Endothelial cell of umbilical vein (primary cell): ENCODE data around the gene HSD17B8. TPM values are rescaled to one million over a fixed set of nuclear protein-coding genes. Genes with fewer than 3 reads are reported as not detected.

Source experiments
- BruUV-seq: library from RNA; stranded (reverse); fragments of 400-500 nt; replicated peaks from 2 replicates; lab custom pipeline; 2021; lab: Mats Ljungman, UMichigan
- CTCF ChIA-PET: fragments of 300-600, 350-600 bp; sonication (Branson Sonifier 250); formaldehyde crosslinking; loops from one replicate; lab custom pipeline; 2021; ENCODE audit warnings: antibody characterized with exemption, inconsistent platforms; lab: Charles Lee
- POLR2A ChIA-PET: fragments of 300-600, 350-600 bp; sonication (Branson Sonifier 250); formaldehyde crosslinking; loops from one replicate; lab custom pipeline; 2021; ENCODE audit warnings: antibody characterized with exemption, inconsistent platforms; lab: Charles Lee
- DNase-seq: peaks from one replicate; pipeline ENCODE4 v3.0.0-alpha.2; 2011; ENCODE audit warnings: low read depth, low spot score
- FAIRE-seq: peaks from 2 replicates; lab custom pipeline; 2011; peaks lifted over from hg19 to GRCh38; lab: Jason Lieb, UNC
- H2AFZ ChIP-seq: 2 replicates; pipeline ENCODE4 v1.6.0; 2012; ENCODE audit warnings: low read depth, low read length, control low read depth, inconsistent platforms
- H3K27ac ChIP-seq: 2 replicates; pipeline ENCODE4 v1.5.1; 2011; ENCODE audit warnings: low read depth, mild to moderate bottlenecking, control low read depth, low read length, moderate library complexity; ENCODE audit not compliant: insufficient read depth
- H3K27me3 ChIP-seq, 2 experiments: 2 replicates each; pipeline versions ENCODE4 v1.6.0 to v1.6.1; 2011; ENCODE audit warnings: low read length in 2 of 2, mixed read lengths in 1 of 2; ENCODE audit not compliant: control insufficient read depth in 2 of 2, insufficient read depth in 2 of 2
- H3K36me3 ChIP-seq, 2 experiments: 2 replicates in 1 of 2; 3 replicates in 1 of 2; pipeline ENCODE4 v1.5.1; 2011; ENCODE audit warnings: low read length in 2 of 2, mild to moderate bottlenecking in 1 of 2, moderate library complexity in 1 of 2; ENCODE audit not compliant: control insufficient read depth in 2 of 2, insufficient read depth in 2 of 2; ENCODE audit errors: extremely low read depth in 1 of 2
- H3K4me1 ChIP-seq: 3 replicates; pipeline ENCODE4 v1.5.1; 2011; ENCODE audit warnings: mild to moderate bottlenecking, low read length; ENCODE audit not compliant: control insufficient read depth, insufficient read depth; ENCODE audit errors: extremely low read depth
- H3K4me2 ChIP-seq: 2 replicates; pipeline ENCODE4 v1.6.1; 2011; ENCODE audit warnings: low read length, control low read depth, mixed read lengths; ENCODE audit not compliant: insufficient read depth
- H3K4me3 ChIP-seq, 3 experiments: fragments of 200-600 bp in 1 of 3; sonication (generic), shearing (Covaris generic) in 1 of 3; replicated peaks in 1 of 3; 2 replicates each; pipeline ENCODE4 v1.5.1; 2011 to 2016; ENCODE audit warnings: control low read depth in 3 of 3, low read length in 3 of 3, mild to moderate bottlenecking in 2 of 3, inconsistent platforms in 1 of 3, low read depth in 1 of 3, moderate library complexity in 1 of 3; ENCODE audit not compliant: insufficient read depth in 1 of 3
- H3K79me2 ChIP-seq: 2 replicates; pipeline ENCODE4 v1.6.0; 2012; ENCODE audit warnings: low read length, inconsistent platforms; ENCODE audit not compliant: control insufficient read depth, insufficient read depth
- H3K9ac ChIP-seq: replicated peaks from 2 replicates; pipeline ENCODE3; 2011; ENCODE audit warnings: low read length, control low read depth; ENCODE audit not compliant: insufficient read depth; ENCODE audit errors: extremely low read depth
- H3K9me1 ChIP-seq: replicated peaks from 3 replicates; pipeline ENCODE4 v1.6.0; 2011; ENCODE audit warnings: mild to moderate bottlenecking, low read length; ENCODE audit not compliant: control insufficient read depth, insufficient read depth; ENCODE audit errors: extremely low read depth
- H3K9me3 ChIP-seq: replicated peaks from 2 replicates; pipeline ENCODE4 v1.5.1; 2012; ENCODE audit warnings: low read length, inconsistent platforms; ENCODE audit not compliant: control insufficient read depth, insufficient read depth
- H4K20me1 ChIP-seq: replicated peaks from 2 replicates; pipeline ENCODE3; 2011; ENCODE audit warnings: mild to moderate bottlenecking, low read length; ENCODE audit not compliant: control insufficient read depth, insufficient read depth; ENCODE audit errors: extremely low read depth
- EZH2 ChIP-seq: IDR thresholded peaks from 2 replicates; pipeline ENCODE4 v1.6.1; 2012; ENCODE audit warnings: borderline replicate concordance, low read depth, mild to moderate bottlenecking, moderate library complexity, low read length, inconsistent platforms; ENCODE audit not compliant: severe bottlenecking
- FOS ChIP-seq: IDR thresholded peaks from 2 replicates; pipeline ENCODE4 v1.6.1; 2011; ENCODE audit warnings: mild to moderate bottlenecking, low read length, moderate library complexity, borderline replicate concordance; ENCODE audit not compliant: insufficient read depth
- GATA2 ChIP-seq: IDR thresholded peaks from 2 replicates; pipeline ENCODE4 v1.7.0; 2011; ENCODE audit warnings: low read depth, mild to moderate bottlenecking, moderate library complexity, mixed read lengths, low read length; ENCODE audit not compliant: insufficient read length, insufficient read depth
- JUN ChIP-seq: IDR thresholded peaks from 2 replicates; pipeline ENCODE4 v1.6.1; 2011; ENCODE audit warnings: borderline replicate concordance, low read depth; ENCODE audit not compliant: insufficient read length, insufficient read depth
- MYC ChIP-seq: IDR thresholded peaks from one replicate; pipeline ENCODE4 v1.6.1; 2011; ENCODE audit warnings: mild to moderate bottlenecking, low read depth, low read length
- POLR2A ChIP-seq: IDR thresholded peaks from 2 replicates; pipeline ENCODE4 v1.6.1; 2012; ENCODE audit warnings: low read depth, mild to moderate bottlenecking, control low read depth, low read length
- POLR2AphosphoS5 ChIP-seq: IDR thresholded peaks from 2 replicates; pipeline ENCODE4 v1.6.1; 2012; ENCODE audit warnings: low read depth, mild to moderate bottlenecking, control low read depth, low read length, moderate library complexity; ENCODE audit not compliant: insufficient read depth
- dilution Hi-C: fragments of 300-500 bp; cut with MboI; formaldehyde crosslinking; loops from one replicate; pipeline ENCODE4 v1.15.0; 2019; ENCODE audit warnings: low sequenced_read_pairs; ENCODE audit not compliant: extremely low pct_ligation_motif_present
- intact Hi-C: fragments of 100-400 bp; cut with micrococcal nuclease; formaldehyde crosslinking; loops from one replicate; pipeline ENCODE4 v1.10.0; 2022
- polyA plus RNA-seq, 4 experiments: library from polyadenylated mRNA; depleted of rRNA in 3 of 4; stranded (reverse) in 3 of 4; unstranded in 1 of 4; fragments of >200 nt; gene quantifications; 2 replicates each; pipeline versions ENCODE4 v1.2.1 to v1.2.3, GENCODE V29; 2011 to 2012; ENCODE audit warnings: missing spikeins in 1 of 4
- total RNA-seq: library from RNA; stranded (reverse); gene quantifications from 2 replicates; pipeline ENCODE4 v1.2.3, GENCODE V29; 2021
- TF ChIP-seq, protein P1 (sequence below): IDR thresholded peaks from 2 replicates; pipeline ENCODE4 v1.6.1; 2011; ENCODE audit not compliant: insufficient read depth, insufficient read length
- TF ChIP-seq, protein P2 (sequence below), 2 donors: IDR thresholded peaks; 1 replicate in 1 of 2; 2 replicates in 1 of 2; pipeline ENCODE4 v1.5.1; 2011; ENCODE audit warnings: low read length in 2 of 2, mild to moderate bottlenecking in 2 of 2, moderate library complexity in 2 of 2, control low read depth in 1 of 2, inconsistent platforms in 1 of 2, low read depth in 1 of 2; ENCODE audit not compliant: insufficient read depth in 1 of 2; ENCODE audit errors: extremely low read depth in 1 of 2

Gene HSD17B8
- total and polyA plus RNA-seq, 2 donors (not counting 3 experiments of a cell fraction or from before 2014, with no cell fraction given): 4.0 to 8.2 TPM

DNA sequence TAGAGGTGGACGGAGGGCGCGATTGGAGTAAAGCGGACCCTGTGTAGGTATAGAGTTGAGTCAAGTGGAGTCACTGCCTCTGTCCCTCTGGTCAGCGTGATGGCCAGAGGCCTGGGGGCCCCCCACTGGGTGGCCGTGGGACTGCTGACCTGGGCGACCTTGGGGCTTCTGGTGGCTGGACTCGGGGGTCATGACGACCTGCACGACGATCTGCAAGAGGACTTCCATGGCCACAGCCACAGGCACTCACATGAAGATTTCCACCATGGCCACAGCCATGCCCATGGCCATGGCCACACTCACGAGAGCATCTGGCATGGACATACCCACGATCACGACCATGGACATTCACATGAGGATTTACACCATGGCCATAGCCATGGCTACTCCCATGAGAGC lies 3.3 kb upstream of the HSD17B8 start:
- DNase-seq (no peak), FAIRE-seq (peak; percentile 38)
- TSS peak; percentile 57 for BruUV-seq
- Histone ChIP-seq H3K4me2 (peak overlapping the region; percentile 95), H3K27ac (peak overlapping the region; percentile 89), H2AFZ (no peak overlapping the region), H3K9me3 (no peaks in the 10 kb centered on the region), H3K9ac (peak overlapping the region; percentile 99), H3K4me3 (peak overlapping the region; percentile 75 to 92 (median 76)), H3K79me2 (peaks cover 40% of the 10 kb centered on the region), H3K36me3 (peaks cover 12 to 21% of the 10 kb centered on the region in 2 experiments), H4K20me1 (no peaks in the 10 kb centered on the region), H3K4me1 (peaks cover 30% of the 10 kb centered on the region), H3K9me1 (no peaks in the 10 kb centered on the region), H3K27me3 (no peaks in the 10 kb centered on the region)
- intact Hi-C loops: loop anchor here (2.0 to 5.0 kb wide), 3 partner anchors 72 to 229 kb away; partner anchors contain the start of genes RPS18 and TAPBP
- TF ChIP-seq, protein P1, sequence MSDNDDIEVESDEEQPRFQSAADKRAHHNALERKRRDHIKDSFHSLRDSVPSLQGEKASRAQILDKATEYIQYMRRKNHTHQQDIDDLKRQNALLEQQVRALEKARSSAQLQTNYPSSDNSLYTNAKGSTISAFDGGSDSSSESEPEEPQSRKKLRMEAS: no peak
- TF ChIP-seq EZH2 (no peak), POLR2AphosphoS5 (no peak), POLR2A (no peak), GATA2 (no peak), FOS (no peak), MYC (no peak), JUN (no peak)
- TF ChIP-seq, protein P2, sequence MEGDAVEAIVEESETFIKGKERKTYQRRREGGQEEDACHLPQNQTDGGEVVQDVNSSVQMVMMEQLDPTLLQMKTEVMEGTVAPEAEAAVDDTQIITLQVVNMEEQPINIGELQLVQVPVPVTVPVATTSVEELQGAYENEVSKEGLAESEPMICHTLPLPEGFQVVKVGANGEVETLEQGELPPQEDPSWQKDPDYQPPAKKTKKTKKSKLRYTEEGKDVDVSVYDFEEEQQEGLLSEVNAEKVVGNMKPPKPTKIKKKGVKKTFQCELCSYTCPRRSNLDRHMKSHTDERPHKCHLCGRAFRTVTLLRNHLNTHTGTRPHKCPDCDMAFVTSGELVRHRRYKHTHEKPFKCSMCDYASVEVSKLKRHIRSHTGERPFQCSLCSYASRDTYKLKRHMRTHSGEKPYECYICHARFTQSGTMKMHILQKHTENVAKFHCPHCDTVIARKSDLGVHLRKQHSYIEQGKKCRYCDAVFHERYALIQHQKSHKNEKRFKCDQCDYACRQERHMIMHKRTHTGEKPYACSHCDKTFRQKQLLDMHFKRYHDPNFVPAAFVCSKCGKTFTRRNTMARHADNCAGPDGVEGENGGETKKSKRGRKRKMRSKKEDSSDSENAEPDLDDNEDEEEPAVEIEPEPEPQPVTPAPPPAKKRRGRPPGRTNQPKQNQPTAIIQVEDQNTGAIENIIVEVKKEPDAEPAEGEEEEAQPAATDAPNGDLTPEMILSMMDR (IDR thresholded peaks at IDR 0.05; ENCODE audit: extremely low read depth in 1 of 2, insufficient read depth in 1 of 2, low read depth in 1 of 2, low read length in 2 of 2): no peak
- dilution Hi-C loops: no loop called here
- CTCF ChIA-PET: no interaction called here
- POLR2A ChIA-PET: no interaction called here
